ENCODE measurements around the gene TPRG1.

TPRG1 gene, protein sequence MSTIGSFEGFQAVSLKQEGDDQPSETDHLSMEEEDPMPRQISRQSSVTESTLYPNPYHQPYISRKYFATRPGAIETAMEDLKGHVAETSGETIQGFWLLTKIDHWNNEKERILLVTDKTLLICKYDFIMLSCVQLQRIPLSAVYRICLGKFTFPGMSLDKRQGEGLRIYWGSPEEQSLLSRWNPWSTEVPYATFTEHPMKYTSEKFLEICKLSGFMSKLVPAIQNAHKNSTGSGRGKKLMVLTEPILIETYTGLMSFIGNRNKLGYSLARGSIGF

DNA sequence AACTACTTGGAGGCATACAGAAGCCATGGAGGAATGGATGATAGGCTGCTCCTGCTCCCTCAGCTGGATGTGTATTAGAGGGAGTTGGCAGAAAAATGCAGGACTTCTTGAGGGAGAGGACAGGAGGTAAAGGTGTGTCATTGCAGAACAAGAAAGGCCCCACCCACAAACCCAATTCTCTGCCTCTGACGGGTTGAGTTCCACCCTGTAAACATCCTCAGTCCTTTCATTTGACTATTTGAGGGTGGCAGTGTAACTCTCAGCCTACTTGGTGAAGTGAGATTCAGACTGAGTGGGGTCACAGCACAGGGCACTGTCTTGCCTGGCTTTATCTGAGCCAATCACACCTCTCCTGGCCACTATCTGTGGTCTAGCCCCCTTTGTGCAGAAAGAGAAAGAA lies at the start of gene TPRG1:
TPRG1 (plus strand) TSS at position 265 of the 400 bp plus-strand sequence. CDS start 35,414 bp downstream, outside the sequence.
- no peak for TF ChIP-seq Cebpa-rat (IDR thresholded peaks at IDR 0.05)
- Histone ChIP-seq H3K36me3 (no peaks in the 10 kb centered on the region), H3K9me3 (replicated peaks in 1 of 11) (no peaks in the 10 kb centered on the region), H3K4me3 (no peak within 1 kb of the TSS), H3K27ac (no peak within 1 kb of the TSS), H3K4me1 (peaks cover 0 to 7% (median 2%) of the 10 kb centered on the region in 10 experiments; a peak in 5 of 20 replicates), H3K27me3 (no peaks in the 10 kb centered on the region), H4K20me1 (no peaks in the 10 kb centered on the region), H3K4me2 (no peak within 1 kb of the TSS), H3K9ac (no peak within 1 kb of the TSS)

DNA sequence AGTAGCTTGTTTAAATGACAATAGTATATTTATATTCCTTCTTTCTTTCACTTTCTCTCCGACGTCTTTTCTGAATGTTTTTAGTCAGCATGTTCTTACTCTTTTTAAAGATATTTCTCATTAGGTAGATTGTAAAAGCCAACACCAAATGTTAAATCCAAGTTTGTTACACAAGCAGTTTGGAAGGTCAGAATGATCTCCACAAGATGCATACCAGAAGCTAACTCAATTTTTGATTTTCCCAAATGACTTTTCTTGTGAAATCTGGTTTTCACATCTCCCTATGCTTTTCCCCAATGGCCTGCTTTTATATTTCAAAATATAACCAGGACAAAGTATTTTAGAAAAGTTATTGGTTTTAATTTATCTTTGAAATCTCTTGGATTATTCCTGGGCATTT lies 49.7 kb upstream of the TPRG1 start:
- peaks cover 0 to 8% (median 0%) of the 10 kb centered on the region in 10 experiments; a peak in 5 of 20 replicates for H3K4me1 ChIP-seq
- no peaks in the 10 kb centered on the region for H3K27me3 ChIP-seq

DNA sequence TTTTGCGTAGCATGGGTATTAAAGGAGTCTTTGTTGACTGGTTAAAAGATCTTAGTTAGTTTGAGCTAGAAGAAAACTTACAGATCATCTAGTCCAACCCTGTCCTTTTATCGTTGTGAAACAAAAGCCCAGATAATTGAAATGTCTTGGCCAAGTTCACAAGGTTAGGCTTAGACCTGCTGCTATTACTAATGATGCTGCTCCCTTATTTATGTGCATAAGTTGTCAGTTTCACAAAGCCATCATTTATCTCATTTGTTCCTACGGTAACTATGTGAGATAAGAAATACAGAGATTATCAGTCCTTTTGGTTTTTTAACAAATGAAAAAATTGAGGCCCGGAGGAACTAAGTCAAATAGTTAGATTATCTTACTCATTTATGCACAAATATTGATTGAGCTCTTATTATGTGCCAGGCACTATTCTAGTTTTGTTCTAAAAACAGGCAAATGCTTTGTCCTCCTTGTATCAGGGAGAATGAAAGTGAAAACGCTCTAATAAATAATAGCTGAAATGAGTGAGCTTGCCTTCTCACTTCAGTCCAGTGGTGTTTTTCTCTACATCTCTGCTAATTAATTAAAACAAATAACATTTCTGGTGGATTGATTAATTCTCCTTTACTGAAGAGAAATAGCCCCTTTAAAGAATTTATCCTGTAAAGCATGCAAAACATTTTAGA lies 49.1 kb upstream of the TPRG1 start:
- Histone ChIP-seq H3K27ac (no peak overlapping the region), H3K27me3 (no peaks in the 10 kb centered on the region), H3K9me3 (replicated peaks in 1 of 11) (peaks cover 14 to 31% (median 21%) of the 10 kb centered on the region in 11 experiments), H3K36me3 (0 out of 22 replicates have a peak, but pooled peaks cover 0 to 8% (median 0%) of the 10 kb centered on the region in 11 experiments), H3K4me1 (peaks cover 0 to 8% (median 0%) of the 10 kb centered on the region in 10 experiments; a peak in 5 of 20 replicates), H3K4me2 (no peak overlapping the region), H3K9ac (no peak overlapping the region), H4K20me1 (no peaks in the 10 kb centered on the region), H3K4me3 (no peak overlapping the region)
- TF ChIP-seq Cebpa-rat (IDR thresholded peaks at IDR 0.05), result no peak

More for the DNA sequence above, 49.7 kb upstream of the TPRG1 start:
- no peaks in the 10 kb centered on the region for H4K20me1 ChIP-seq
- H3K36me3 ChIP-seq, result 0 out of 22 replicates have a peak, but pooled peaks cover 0 to 8% (median 0%) of the 10 kb centered on the region in 11 experiments
- no peak overlapping the region for H3K27ac ChIP-seq
- no peak overlapping the region for H3K4me2 ChIP-seq
- TF ChIP-seq Cebpa-rat (IDR thresholded peaks at IDR 0.05), result no peak
- peaks cover 14 to 36% (median 21%) of the 10 kb centered on the region in 11 experiments for H3K9me3 ChIP-seq (replicated peaks in 1 of 11)
- no peak overlapping the region for H3K9ac ChIP-seq
- no peak overlapping the region for H3K4me3 ChIP-seq

DNA sequence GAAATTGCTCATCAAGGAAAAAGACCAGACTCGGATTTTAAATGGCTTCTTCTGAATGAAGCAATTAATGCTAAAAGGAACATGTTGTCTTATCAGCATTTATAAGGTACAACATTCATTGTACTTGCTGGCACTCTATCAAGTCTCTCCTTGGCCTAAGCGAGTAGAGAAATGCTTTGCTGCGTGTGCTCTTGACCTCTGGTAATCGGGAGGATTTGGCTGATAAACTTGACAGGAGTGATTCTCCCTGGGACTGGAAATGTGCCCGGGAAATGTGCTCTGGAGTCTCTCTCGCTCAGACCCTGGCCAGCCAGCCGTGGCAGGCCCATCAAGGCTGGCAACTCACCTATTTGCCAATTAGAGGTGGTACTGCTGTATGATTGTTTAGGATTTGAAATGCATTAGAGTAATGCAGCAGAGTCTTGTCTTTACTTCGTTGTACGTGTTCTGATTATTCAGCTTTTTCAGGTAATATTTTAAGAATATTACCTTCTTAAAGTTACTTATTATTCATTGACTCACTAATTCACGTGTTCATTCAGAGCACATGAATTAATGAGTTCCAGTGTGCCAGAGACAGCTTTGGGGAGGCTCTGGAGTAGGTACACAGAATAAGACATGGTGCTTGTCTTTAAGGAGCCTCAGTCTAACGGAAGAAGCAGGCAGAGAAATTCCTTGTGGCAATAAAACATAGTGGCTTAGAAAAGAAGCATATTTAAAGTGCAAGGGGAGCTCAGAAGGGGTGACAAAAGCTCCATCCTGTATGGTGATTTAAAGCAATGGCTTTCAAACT lies 48.0 kb upstream of the TPRG1 start:
- no peak for TF ChIP-seq Cebpa-rat (IDR thresholded peaks at IDR 0.05)
- H3K4me2 ChIP-seq, result no peak overlapping the region
- H3K27me3 ChIP-seq, result no peaks in the 10 kb centered on the region
- no peak overlapping the region for H3K9ac ChIP-seq
- H3K9me3 ChIP-seq (replicated peaks in 1 of 11), result peaks cover 12 to 20% (median 14%) of the 10 kb centered on the region in 11 experiments
- no peaks in the 10 kb centered on the region for H4K20me1 ChIP-seq
- peaks cover 0 to 8% (median 0%) of the 10 kb centered on the region in 10 experiments; a peak in 5 of 20 replicates for H3K4me1 ChIP-seq
- H3K36me3 ChIP-seq, result 0 out of 22 replicates have a peak, but pooled peaks cover 0 to 8% (median 0%) of the 10 kb centered on the region in 11 experiments
- no peak overlapping the region for H3K4me3 ChIP-seq
- no peak overlapping the region for H3K27ac ChIP-seq

DNA sequence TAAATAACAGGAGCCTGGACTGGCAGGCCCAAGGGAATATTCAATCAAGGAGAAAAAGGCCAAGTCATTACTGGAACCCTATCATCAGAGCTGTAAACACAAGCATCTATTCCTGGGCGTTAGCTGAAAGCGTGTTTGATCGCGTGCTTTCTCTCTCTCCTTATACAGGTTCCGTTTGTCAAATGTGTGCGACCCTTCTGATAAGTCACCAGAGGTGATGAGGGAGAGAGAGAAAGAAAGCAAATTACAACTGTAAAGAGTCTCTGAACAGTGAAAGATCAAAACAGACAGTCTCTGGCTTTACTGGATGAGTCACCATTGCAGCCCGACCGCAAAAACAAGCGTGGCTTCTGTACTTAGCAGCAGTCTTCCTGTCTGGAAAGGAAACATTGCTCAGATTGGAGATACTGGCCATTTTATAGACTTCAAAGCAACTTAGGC lies 39.5 kb upstream of the TPRG1 start:
- Histone ChIP-seq H3K27ac (peak overlapping the region in 10 of 11 experiments; percentile 23 to 74 (median 58); a peak in 20 of 22 replicates), H3K9me3 (replicated peaks in 1 of 11) (peaks cover 0 to 14% (median 7%) of the 10 kb centered on the region in 11 experiments; a peak in 11 of 22 replicates), H3K27me3 (no peaks in the 10 kb centered on the region), H3K4me1 (peaks cover 17 to 24% (median 21%) of the 10 kb centered on the region in 10 experiments), H3K4me2 (peak overlapping the region; percentile 62 to 84 (median 74)), H3K4me3 (peak overlapping the region in 2 of 10 experiments; percentile 14 to 21; a peak in 4 of 20 replicates), H3K9ac (peak overlapping the region; percentile 12 to 65 (median 47); a peak in 16 of 22 replicates), H3K36me3 (no peaks in the 10 kb centered on the region), H4K20me1 (no peaks in the 10 kb centered on the region)
- TF ChIP-seq Cebpa-rat (IDR thresholded peaks at IDR 0.05), result no peak

DNA sequence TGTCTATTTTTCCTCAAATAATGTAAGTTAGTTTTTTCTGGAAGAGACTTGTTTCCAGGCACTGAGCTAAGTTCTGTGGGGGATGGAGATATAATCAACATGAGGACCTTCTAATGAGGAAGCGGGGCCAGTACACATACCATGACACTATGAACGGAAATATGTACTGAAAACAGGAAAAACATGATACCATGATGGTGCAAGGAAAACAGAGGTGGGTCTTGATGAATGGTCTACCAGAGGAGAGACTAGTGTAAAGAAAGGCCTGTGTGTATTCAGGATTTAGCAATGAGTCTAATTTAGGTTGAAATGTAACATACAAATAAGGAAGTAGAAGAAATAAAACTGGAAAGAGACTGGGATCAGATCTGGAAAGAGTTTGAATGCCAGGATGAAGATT lies 38.9 kb upstream of the TPRG1 start:
- Histone ChIP-seq H3K36me3 (no peaks in the 10 kb centered on the region), H3K4me3 (0 out of 20 replicates have a peak overlapping the region, but pooled peaks of 1 of the 10 experiments have one; percentile 14), H3K4me2 (peak overlapping the region; percentile 62 to 84 (median 74)), H3K4me1 (peaks cover 17 to 24% (median 22%) of the 10 kb centered on the region in 10 experiments), H3K9me3 (replicated peaks in 1 of 11) (peaks cover 0 to 14% (median 7%) of the 10 kb centered on the region in 11 experiments; a peak in 11 of 22 replicates), H3K27me3 (no peaks in the 10 kb centered on the region), H4K20me1 (no peaks in the 10 kb centered on the region), H3K9ac (peak overlapping the region in 2 of 11 experiments; percentile 61 to 65; a peak in 1 of 22 replicates), H3K27ac (peak overlapping the region in 8 of 11 experiments; percentile 1 to 74 (median 63); a peak in 14 of 22 replicates)
- TF ChIP-seq Cebpa-rat (IDR thresholded peaks at IDR 0.05), result no peak

DNA sequence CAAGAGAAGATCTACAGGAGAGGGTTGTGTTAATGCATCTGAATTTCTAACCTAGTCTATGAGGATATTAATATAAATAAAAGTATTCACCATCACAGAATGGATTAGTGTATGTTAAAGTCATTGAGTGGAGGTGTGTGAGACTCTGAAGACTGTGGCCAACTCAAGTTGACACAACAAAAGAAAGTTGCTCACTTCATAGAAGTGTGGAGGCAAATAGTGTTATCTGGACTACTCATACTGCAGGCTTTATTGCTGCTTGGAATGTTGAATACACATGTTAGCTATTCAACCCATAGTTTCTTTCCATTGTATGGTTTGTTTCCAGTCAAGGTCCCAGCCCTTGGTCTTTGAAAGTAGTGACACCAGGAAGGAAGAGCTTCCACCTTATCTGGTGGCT lies 38.0 kb upstream of the TPRG1 start:
- H3K4me3 ChIP-seq, result no peak overlapping the region
- H3K27ac ChIP-seq, result no peak overlapping the region
- no peaks in the 10 kb centered on the region for H3K27me3 ChIP-seq
- no peak overlapping the region for H3K9ac ChIP-seq
- TF ChIP-seq Cebpa-rat (IDR thresholded peaks at IDR 0.05), result no peak
- no peaks in the 10 kb centered on the region for H3K36me3 ChIP-seq
- peaks cover 0 to 14% (median 7%) of the 10 kb centered on the region in 11 experiments; a peak in 11 of 22 replicates for H3K9me3 ChIP-seq (replicated peaks in 1 of 11)
- H4K20me1 ChIP-seq, result no peaks in the 10 kb centered on the region
- peak overlapping the region in 4 of 11 experiments; percentile 69 to 84 (median 80); a peak in 7 of 22 replicates for H3K4me2 ChIP-seq
- H3K4me1 ChIP-seq, result peaks cover 17 to 25% (median 22%) of the 10 kb centered on the region in 10 experiments

DNA sequence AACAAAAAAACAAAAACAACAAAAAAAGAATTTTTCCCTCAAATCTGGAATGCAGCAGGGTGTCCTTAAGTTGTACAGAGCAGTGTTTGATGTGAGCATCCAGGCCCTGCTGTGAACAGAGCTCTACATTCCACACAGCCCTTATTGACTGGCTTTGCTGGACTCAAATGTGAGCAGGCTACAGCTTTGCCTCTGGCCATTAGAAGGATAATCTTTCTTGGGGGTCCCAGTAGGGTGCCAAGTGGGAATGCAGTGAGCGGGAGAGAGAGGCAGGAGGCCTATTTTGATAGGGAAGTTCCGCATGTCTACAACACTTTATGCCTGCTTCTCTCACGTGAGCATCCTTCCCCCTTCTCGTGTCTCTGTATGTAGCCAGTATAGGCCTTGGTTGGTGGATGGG lies 34.4 kb upstream of the TPRG1 start:
- H3K27me3 ChIP-seq, result no peaks in the 10 kb centered on the region
- no peaks in the 10 kb centered on the region for H4K20me1 ChIP-seq
- no peak overlapping the region for H3K9ac ChIP-seq
- peaks cover 0 to 14% (median 7%) of the 10 kb centered on the region in 11 experiments; a peak in 11 of 22 replicates for H3K9me3 ChIP-seq (replicated peaks in 1 of 11)
- peaks cover 7 to 14% (median 10%) of the 10 kb centered on the region in 10 experiments for H3K4me1 ChIP-seq
- TF ChIP-seq Cebpa-rat (IDR thresholded peaks at IDR 0.05), result no peak
- no peak overlapping the region for H3K4me3 ChIP-seq
- no peaks in the 10 kb centered on the region for H3K36me3 ChIP-seq
- H3K4me2 ChIP-seq, result no peak overlapping the region
- no peak overlapping the region for H3K27ac ChIP-seq
